ENCODE data around the gene LTBP1.
"Not testable (repeated sequence)": the region's sequence is repeated elsewhere in the genome, so short reads cannot be mapped to it uniquely, and the experiment has no call there.

LTBP1 gene

DNA sequence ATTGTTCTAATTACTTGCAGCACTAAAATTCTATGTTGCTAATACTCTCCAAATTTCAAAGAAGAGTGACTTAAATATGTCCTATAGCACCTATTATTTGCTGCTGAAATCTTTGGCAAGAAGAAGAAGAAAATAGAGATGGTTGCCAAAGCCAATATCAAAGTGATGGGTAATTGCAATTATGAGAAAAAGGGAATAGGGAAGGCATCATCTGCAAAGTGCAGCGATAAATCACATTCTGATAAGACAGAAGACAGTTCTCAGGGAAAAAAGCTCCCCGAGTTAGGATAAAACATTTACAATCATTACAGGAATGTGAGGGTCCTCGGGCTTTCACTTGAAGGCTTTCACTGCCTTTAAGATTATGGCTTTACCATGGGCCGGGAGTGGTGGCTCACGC lies 457.6 kb downstream of the LTBP1 start:
- DNase-seq = no peak

- no peak for DNase-seq
Measured at GRCh38 chr2:33406622-33407021, 459.9 kb downstream of the LTBP1 start.

- DNase-seq = no peak
Measured at GRCh38 chr2:33408109-33408508, 461.4 kb downstream of the LTBP1 start.

- DNase-seq = no peak
Measured at GRCh38 chr2:33409417-33409955, 462.7 kb downstream of the LTBP1 start.

- peak; percentile 41 for DNase-seq
Measured at GRCh38 chr2:33411765-33412164, 465.0 kb downstream of the LTBP1 start.

- peak; percentile 8 for DNase-seq
Measured at GRCh38 chr2:33412920-33413319, 466.2 kb downstream of the LTBP1 start.

DNA sequence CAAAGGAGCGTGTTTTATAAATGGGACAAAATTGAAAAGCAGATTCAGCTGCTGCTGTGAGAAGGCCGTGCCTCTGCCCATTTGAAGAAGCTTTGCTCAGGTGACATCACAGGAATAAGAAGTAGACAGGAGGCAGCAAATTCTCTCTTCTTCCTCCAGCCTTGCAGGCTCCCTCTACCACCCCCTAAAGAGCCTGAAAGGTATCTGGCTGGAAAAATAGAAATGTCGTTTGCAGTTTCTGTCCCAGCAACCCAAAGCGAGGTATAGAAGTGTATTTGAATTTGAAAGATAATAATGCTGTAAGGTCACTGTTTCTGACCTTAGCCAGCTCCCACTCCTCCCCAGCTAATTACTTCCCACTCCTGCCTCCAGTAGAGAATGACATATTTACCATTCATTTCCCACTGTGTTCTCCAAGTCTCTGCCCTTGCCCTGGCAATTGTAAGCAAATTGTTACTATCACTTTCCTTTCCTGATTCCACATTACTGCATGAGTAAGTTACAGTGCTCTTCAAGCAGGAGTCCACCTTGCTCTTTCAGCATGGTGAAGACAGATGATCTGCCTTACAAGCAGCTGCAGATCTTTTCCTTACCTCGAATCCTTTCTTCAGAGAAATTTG lies 472.9 kb downstream of the LTBP1 start:
- DNase-seq = peak; percentile 10

GRCh38 chr2:33420726-33421125 lies 474.0 kb downstream of the LTBP1 start:
- no peak for DNase-seq

DNA sequence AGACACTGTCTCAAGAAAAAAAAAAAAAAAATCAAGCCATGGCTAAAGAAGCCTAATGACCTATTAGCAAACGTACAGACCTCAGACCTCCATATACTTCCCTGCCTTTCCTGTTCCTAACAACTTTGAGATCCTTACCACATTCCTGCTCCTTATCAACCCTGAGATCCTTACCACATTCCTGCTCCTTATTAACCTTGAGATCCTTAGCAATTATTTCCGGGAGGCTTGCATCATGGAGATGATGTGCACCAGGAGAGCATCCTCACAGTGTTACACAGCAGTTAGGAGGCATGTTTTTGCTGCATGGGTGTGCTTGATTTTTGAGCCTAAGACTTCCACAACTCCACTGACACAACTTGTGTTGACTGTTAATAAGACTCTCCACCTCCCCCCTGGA lies 475.1 kb downstream of the LTBP1 start:
- DNase-seq = no peak

GRCh38 chr2:33425161-33425560 lies 478.4 kb downstream of the LTBP1 start:
- DNase-seq = no peak

- no peak for DNase-seq
Measured at GRCh38 chr2:33425586-33426031, 478.9 kb downstream of the LTBP1 start.

DNA sequence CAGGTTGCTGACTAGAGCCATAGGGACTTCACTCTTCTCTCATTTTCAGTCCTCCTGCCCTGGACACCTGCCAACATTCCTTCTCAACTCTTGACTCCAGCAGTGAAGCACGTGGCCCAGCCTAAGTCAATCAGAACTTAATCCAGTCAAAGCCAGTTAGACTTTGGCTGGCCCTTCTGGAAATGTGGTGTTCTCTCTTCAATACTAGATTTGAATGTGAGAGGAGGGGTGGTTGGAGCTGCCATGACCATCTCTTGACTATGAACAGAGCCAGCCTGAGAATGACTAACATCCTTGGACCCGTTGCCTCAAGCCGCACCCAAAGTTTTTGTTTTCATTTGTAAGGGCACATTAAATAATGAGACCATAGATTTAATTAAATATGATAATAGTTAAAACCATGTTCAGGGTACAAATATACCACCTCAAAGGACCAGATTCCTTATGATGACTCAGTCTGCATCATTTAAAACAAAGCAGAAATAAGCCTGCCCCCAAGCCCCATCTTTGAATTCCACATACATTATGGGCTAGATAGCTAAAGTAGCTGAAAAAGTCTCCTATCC lies 480.0 kb downstream of the LTBP1 start:
- peak; percentile 20 for DNase-seq

DNA sequence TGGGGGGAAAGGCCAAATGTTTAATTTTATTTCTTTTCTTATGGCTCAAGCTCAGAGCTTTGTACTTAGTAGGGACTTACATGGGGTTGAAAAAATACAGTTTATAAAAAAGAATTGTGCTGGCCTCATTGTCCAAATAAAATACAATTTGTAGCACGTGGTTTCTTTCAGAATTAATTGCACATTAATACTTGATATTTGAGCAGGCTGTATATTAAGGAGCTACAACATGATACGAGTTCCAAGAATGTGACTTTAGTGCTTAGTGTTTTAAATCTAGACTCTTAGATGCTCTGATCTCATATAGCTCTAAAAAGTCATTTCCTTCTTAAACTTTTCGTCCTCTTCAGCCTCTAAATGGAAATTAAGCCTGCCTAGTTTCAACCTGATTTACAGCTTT lies 483.3 kb downstream of the LTBP1 start:
- DNase-seq = no peak

GRCh38 chr2:33430856-33431255 lies 484.1 kb downstream of the LTBP1 start:
- DNase-seq = no peak

DNA sequence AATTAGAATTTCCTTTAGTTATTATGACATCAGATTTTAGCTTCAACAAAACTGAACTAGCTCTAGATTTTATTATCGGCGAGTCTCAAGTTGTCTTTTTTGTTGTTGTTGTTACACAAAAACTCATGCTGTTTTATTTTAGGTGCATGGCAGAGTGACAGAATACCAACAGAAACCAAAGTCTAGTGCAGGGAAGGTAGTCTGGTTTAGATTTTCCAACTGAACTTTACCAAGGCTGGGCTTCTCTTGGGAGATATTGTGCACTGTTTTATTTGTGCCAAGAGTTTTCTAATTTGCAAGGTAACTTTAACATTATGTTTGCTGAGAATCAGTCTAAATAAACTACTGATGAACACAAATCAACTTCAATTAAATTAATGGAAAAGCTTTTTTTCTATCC lies 486.1 kb downstream of the LTBP1 start:
- DNase-seq = no peak

GRCh38 chr2:33433279-33434235 lies 486.8 kb downstream of the LTBP1 start:
- DNase-seq = no peak

- no peak for DNase-seq
Measured at GRCh38 chr2:33435518-33435917, 488.8 kb downstream of the LTBP1 start.

GRCh38 chr2:33436083-33436482 lies 489.3 kb downstream of the LTBP1 start:
- no peak for DNase-seq

- DNase-seq = no peak
Measured at GRCh38 chr2:33437297-33437696, 490.5 kb downstream of the LTBP1 start.

DNA sequence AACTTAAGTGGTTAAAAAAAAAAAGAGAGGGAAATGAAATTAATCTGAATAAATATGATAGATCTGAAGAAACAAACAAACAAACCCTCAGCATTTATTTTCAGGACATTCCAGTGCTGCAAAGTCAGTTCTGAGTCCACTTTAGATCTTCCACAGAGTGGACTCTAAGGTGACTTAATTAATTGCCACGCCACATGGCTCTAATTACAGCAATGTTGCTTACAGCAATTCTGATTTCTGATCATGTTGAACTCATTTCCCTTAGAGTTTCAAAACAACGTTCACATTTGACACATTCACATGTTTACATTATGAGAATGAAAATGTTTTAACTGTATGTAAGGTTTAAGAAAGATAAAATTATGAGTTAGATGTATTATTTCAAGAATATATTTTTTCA lies 491.1 kb downstream of the LTBP1 start:
- no peak for DNase-seq

GRCh38 chr2:33441235-33441810 lies 494.6 kb downstream of the LTBP1 start:
- peak; percentile 44 for DNase-seq

GRCh38 chr2:33442052-33442451 lies 495.3 kb downstream of the LTBP1 start:
- DNase-seq = not testable (repeated sequence)

- DNase-seq = no peak
Measured at GRCh38 chr2:33442528-33443079, 495.9 kb downstream of the LTBP1 start.

Data from NCI-H69 (cell line).